ENCODE data around the gene ARID1B. TPM values are rescaled to one million over a fixed set of nuclear protein-coding genes. Genes with fewer than 3 reads are reported as not detected.

Gene ARID1B
- total and polyA plus RNA-seq, 2 donors (not counting 1 experiment from before 2014, with no cell fraction given) = 47.2 to 280 TPM

GRCh38 chr6:156943166-156943565 is 166.0 kb downstream of the ARID1B start:
- H3K9me3 Mint-ChIP-seq (ENCODE audit: insufficient read depth) = no peaks in the 10 kb centered on the region
- no peak overlapping the region for H3K27ac Mint-ChIP-seq
- intact Hi-C loops (cut with micrococcal nuclease) = no loop called here
- H3K4me2 ChIP-seq (replicated peaks; ENCODE audit: low read depth, low read length, poor library complexity, severe bottlenecking) = no peak overlapping the region
- TF ChIP-seq CTCF (IDR thresholded peaks at IDR 0.05) (no peak), EZH2 (IDR thresholded peaks at IDR 0.05; ENCODE audit: borderline replicate concordance, insufficient read depth, low read depth, low read length, poor library complexity, severe bottlenecking) (no peak)
- peaks cover 5 to 17% of the 10 kb centered on the region in 2 donors for H3K4me1 ChIP-seq (ENCODE audit: control insufficient read depth in 2 of 2, insufficient read depth in 2 of 2, low read length in 2 of 2)
- H3K79me2 ChIP-seq (ENCODE audit: control insufficient read depth, insufficient read depth, low read length) = peaks cover 97% of the 10 kb centered on the region
- no peak for DNase-seq
- peaks cover 65% of the 10 kb centered on the region for H3K4me1 Mint-ChIP-seq
- WGBS (ENCODE audit: insufficient coverage) = no CpG with 5 or more reads among the region's 6 CpGs
- H3K36me3 ChIP-seq (replicated peaks in 1 of 2; ENCODE audit: control extremely low read depth in 1 of 2, control insufficient read depth in 1 of 2, extremely low read depth in 1 of 2, insufficient read depth in 2 of 2, low read length in 1 of 2) = no peaks in the 10 kb centered on the region
- ChIA-PET CTCF (interaction anchor here (0.6 to 1.8 kb wide), 5 partner anchors 9 to 379 kb away, joined by 3 to 7 read pairs (median 4); no protein-coding TSS in a partner anchor), POLR2A (interaction anchor here (0.7 kb wide), 1 partner anchor 9 kb away, joined by 4 read pairs; no protein-coding TSS in a partner anchor)
- H3K27ac ChIP-seq (ENCODE audit: low read length in 2 of 2) = no peak overlapping the region
- H3K27me3 ChIP-seq (replicated peaks in 1 of 4; ENCODE audit: control extremely low read depth in 1 of 4, control insufficient read depth in 3 of 4, insufficient read depth in 4 of 4, low read length in 3 of 4) = no peaks in the 10 kb centered on the region
- no peak for ATAC-seq (ENCODE audit: low read depth)
- H4K20me1 ChIP-seq (ENCODE audit: control insufficient read depth, insufficient read depth, low read length, poor library complexity, severe bottlenecking) = peaks cover 66% of the 10 kb centered on the region
- H3K27me3 Mint-ChIP-seq = no peaks in the 10 kb centered on the region
- H3K9ac ChIP-seq (ENCODE audit: low read length) = no peak overlapping the region
- H3K9me3 ChIP-seq (ENCODE audit: control extremely low read depth in 1 of 3, control insufficient read depth in 2 of 3, insufficient read depth in 1 of 3, low read length in 2 of 3) = no peaks in the 10 kb centered on the region
- no peak overlapping the region for H3K4me3 Mint-ChIP-seq
- no peak overlapping the region for H3K4me3 ChIP-seq (ENCODE audit: control extremely low read depth in 1 of 5, extremely low read depth in 1 of 5, insufficient read depth in 1 of 5, low read depth in 2 of 5, low read length in 4 of 5)
- H2AFZ ChIP-seq (ENCODE audit: insufficient read depth, low read depth, low read length, poor library complexity, severe bottlenecking) = no peak overlapping the region

GRCh38 chr6:156943816-156944215 is 166.6 kb downstream of the ARID1B start:
- H3K27ac Mint-ChIP-seq = no peak overlapping the region
- 100% methylated on average over 1 of the region's 4 CpGs for WGBS (ENCODE audit: insufficient coverage)
- H3K9me3 ChIP-seq (ENCODE audit: control extremely low read depth in 1 of 3, control insufficient read depth in 2 of 3, insufficient read depth in 1 of 3, low read length in 2 of 3) = no peaks in the 10 kb centered on the region

More at GRCh38 chr6:156943816-156944215, 166.6 kb downstream of the ARID1B start:
- Histone ChIP-seq H3K4me1 (ENCODE audit: control insufficient read depth in 2 of 2, insufficient read depth in 2 of 2, low read length in 2 of 2) (peaks cover 6 to 13% of the 10 kb centered on the region in 2 donors), H2AFZ (ENCODE audit: insufficient read depth, low read depth, low read length, poor library complexity, severe bottlenecking) (no peak overlapping the region), H3K27me3 (replicated peaks in 1 of 4; ENCODE audit: control extremely low read depth in 1 of 4, control insufficient read depth in 3 of 4, insufficient read depth in 4 of 4, low read length in 3 of 4) (no peaks in the 10 kb centered on the region), H3K36me3 (replicated peaks in 1 of 2; ENCODE audit: control extremely low read depth in 1 of 2, control insufficient read depth in 1 of 2, extremely low read depth in 1 of 2, insufficient read depth in 2 of 2, low read length in 1 of 2) (no peaks in the 10 kb centered on the region), H3K4me3 (ENCODE audit: control extremely low read depth in 1 of 5, extremely low read depth in 1 of 5, insufficient read depth in 1 of 5, low read depth in 2 of 5, low read length in 4 of 5) (no peak overlapping the region), H3K79me2 (ENCODE audit: control insufficient read depth, insufficient read depth, low read length) (peaks cover 97% of the 10 kb centered on the region), H3K27ac (ENCODE audit: low read length in 2 of 2) (no peak overlapping the region), H4K20me1 (ENCODE audit: control insufficient read depth, insufficient read depth, low read length, poor library complexity, severe bottlenecking) (peaks cover 63% of the 10 kb centered on the region), H3K9ac (ENCODE audit: low read length) (no peak overlapping the region), H3K4me2 (replicated peaks; ENCODE audit: low read depth, low read length, poor library complexity, severe bottlenecking) (no peak overlapping the region)
- intact Hi-C loops (cut with micrococcal nuclease) = no loop called here
- no peaks in the 10 kb centered on the region for H3K27me3 Mint-ChIP-seq
- no peaks in the 10 kb centered on the region for H3K9me3 Mint-ChIP-seq (ENCODE audit: insufficient read depth)
- POLR2A ChIA-PET = interaction anchor here (0.7 kb wide), 1 partner anchor 8 kb away, joined by 4 read pairs; no protein-coding TSS in a partner anchor
- CTCF ChIA-PET = interaction anchor here (0.6 to 1.8 kb wide), 5 partner anchors 10 to 380 kb away, joined by 3 to 7 read pairs (median 3); no protein-coding TSS in a partner anchor
- peaks cover 61% of the 10 kb centered on the region for H3K4me1 Mint-ChIP-seq
- no peak overlapping the region for H3K4me3 Mint-ChIP-seq
- ATAC-seq (ENCODE audit: low read depth) (no peak), DNase-seq (no peak)
- TF ChIP-seq EZH2 (IDR thresholded peaks at IDR 0.05; ENCODE audit: borderline replicate concordance, insufficient read depth, low read depth, low read length, poor library complexity, severe bottlenecking) = no peak
- no peak for TF ChIP-seq CTCF (IDR thresholded peaks at IDR 0.05)
